ENCODE results near the gene OR51L1. TPM values are rescaled to one million over a fixed set of nuclear protein-coding genes. Genes with fewer than 3 reads are reported as not detected.

OR51L1 gene
- total and polyA plus RNA-seq, 4 donors, result not detected

DNA sequence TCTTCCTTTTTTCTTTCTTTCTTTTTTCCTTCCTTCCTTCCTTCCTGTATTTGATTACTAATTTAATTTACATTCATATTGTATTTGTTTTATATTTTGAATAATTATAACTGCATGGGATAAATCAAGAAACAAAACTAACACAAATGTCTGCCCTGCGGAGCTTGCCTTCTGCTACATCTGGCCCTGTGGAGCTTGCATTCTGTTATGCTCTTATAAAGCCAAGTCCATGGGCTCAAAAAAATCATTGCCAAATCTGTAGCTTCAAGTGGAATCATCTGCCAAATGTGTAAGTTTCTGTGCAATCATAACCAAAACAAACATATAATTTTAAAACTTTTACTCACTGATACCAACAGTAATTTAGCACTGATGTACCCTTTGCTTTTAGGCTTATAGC, 43.7 kb downstream of the OR51L1 start:
- Histone ChIP-seq H3K4me1 (ENCODE audit: control insufficient read depth in 1 of 2, insufficient read depth in 2 of 2, low read length in 2 of 2) (no peaks in the 10 kb centered on the region), H3K9me3 (ENCODE audit: control insufficient read depth, low read length) (no peaks in the 10 kb centered on the region), H3K4me3 (ENCODE audit: low read length in 2 of 2) (no peak overlapping the region), H3K36me3 (ENCODE audit: control insufficient read depth in 1 of 2, insufficient read depth in 2 of 2, low read length in 1 of 2) (no peaks in the 10 kb centered on the region), H3K27me3 (ENCODE audit: control insufficient read depth in 1 of 2, insufficient read depth in 2 of 2, low read length in 1 of 2) (no peaks in the 10 kb centered on the region), H3K27ac (ENCODE audit: low read depth in 1 of 2, low read length in 2 of 2) (no peak overlapping the region)
- DNase-seq (no peak), ATAC-seq (ENCODE audit: low FRiP score) (no peak)
- intact Hi-C loops (cut with DNase I), result no loop called here
- WGBS, 2 donors, result 66 to 81% methylated on average over 1 of the region's 1 CpG

DNA sequence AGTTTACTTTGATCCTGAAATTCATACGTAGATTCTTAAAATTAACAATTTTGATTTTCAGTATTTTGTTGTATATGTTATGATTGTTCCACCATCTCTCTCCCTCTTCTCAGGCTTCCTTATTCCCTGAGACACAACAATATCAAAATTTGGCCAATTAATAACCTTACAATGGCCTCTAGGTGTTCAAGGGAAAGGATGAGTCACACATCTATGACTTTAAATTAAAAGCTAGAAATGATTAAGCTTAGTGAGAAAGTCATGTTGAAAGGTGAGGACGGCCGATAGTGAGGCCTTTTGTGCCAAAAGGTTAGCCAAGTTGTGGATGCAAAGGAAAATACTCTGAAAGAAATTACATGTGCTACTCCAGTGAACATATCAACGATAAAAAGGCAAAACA, 46.2 kb downstream of the OR51L1 start:
- intact Hi-C loops (cut with DNase I), result no loop called here
- Histone ChIP-seq H3K4me3 (ENCODE audit: low read length in 2 of 2) (no peak overlapping the region), H3K9me3 (ENCODE audit: control insufficient read depth, low read length) (no peaks in the 10 kb centered on the region), H3K36me3 (ENCODE audit: control insufficient read depth in 1 of 2, insufficient read depth in 2 of 2, low read length in 1 of 2) (no peaks in the 10 kb centered on the region), H3K4me1 (ENCODE audit: control insufficient read depth in 1 of 2, insufficient read depth in 2 of 2, low read length in 2 of 2) (no peaks in the 10 kb centered on the region), H3K27ac (ENCODE audit: low read depth in 1 of 2, low read length in 2 of 2) (no peak overlapping the region), H3K27me3 (ENCODE audit: control insufficient read depth in 1 of 2, insufficient read depth in 2 of 2, low read length in 1 of 2) (no peaks in the 10 kb centered on the region)
- no peak for ATAC-seq (ENCODE audit: low FRiP score)
- DNase-seq, result no peak
- WGBS, 2 donors, result 51 to 60% methylated on average over 4 of the region's 4 CpGs

DNA sequence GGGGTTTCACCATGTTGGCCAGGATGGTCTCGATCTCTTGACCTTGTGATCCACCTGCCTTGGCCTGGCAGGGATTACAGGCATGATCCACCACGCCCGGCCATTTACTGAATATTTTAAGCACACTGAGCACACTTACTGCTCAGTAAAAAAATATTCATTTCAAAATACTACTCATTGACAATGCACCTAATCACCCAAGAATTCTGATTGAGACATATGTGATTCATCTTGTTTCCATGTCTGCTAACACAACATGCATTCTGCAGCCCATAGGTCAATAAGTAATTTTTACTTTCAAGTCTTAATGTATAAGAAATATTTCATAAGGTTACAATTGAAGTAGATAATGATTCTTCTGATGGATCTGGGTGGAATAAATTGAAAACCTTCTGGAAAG, 47.4 kb downstream of the OR51L1 start:
- Histone ChIP-seq H3K27ac (ENCODE audit: low read depth in 1 of 2, low read length in 2 of 2) (no peak overlapping the region), H3K4me3 (ENCODE audit: low read length in 2 of 2) (no peak overlapping the region), H3K4me1 (ENCODE audit: control insufficient read depth in 1 of 2, insufficient read depth in 2 of 2, low read length in 2 of 2) (no peaks in the 10 kb centered on the region), H3K36me3 (ENCODE audit: control insufficient read depth in 1 of 2, insufficient read depth in 2 of 2, low read length in 1 of 2) (no peaks in the 10 kb centered on the region), H3K9me3 (ENCODE audit: control insufficient read depth, low read length) (no peaks in the 10 kb centered on the region), H3K27me3 (ENCODE audit: control insufficient read depth in 1 of 2, insufficient read depth in 2 of 2, low read length in 1 of 2) (peaks cover 0 to 3% of the 10 kb centered on the region in 2 donors)
- intact Hi-C loops (cut with DNase I), result no loop called here
- 64 to 88% methylated on average over 3 of the region's 3 CpGs for WGBS, 2 donors
- ATAC-seq (ENCODE audit: low FRiP score) (no peak), DNase-seq (no peak)

DNA sequence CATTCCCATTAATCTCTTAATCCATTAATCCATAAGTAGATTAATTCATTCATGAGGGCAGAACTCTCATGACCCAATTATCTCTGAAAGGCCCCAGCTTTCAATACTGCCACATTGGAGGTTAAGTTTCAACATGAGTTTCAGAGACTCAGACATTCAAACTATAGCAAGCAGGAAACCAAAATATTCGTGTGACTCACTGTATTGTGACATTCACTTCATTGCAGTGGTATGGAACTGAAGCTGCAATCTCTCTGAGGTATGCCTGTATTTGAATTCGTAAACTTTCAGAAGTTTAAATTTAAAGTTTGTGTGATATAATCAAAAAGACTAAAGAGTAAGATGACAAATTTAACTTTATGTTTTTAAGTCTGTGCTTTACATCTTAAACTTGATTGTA, 48.7 kb downstream of the OR51L1 start:
- no peaks in the 10 kb centered on the region for H3K9me3 ChIP-seq (ENCODE audit: control insufficient read depth, low read length)
- WGBS, 2 donors, result 49 to 51% methylated on average over 2 of the region's 2 CpGs
- H3K27me3 ChIP-seq (ENCODE audit: control insufficient read depth in 1 of 2, insufficient read depth in 2 of 2, low read length in 1 of 2), result peaks cover 0 to 3% of the 10 kb centered on the region in 2 donors
- intact Hi-C loops (cut with DNase I), result no loop called here
- H3K4me3 ChIP-seq (ENCODE audit: low read length in 2 of 2), result no peak overlapping the region
- no peak overlapping the region for H3K27ac ChIP-seq (ENCODE audit: low read depth in 1 of 2, low read length in 2 of 2)
- no peaks in the 10 kb centered on the region for H3K4me1 ChIP-seq (ENCODE audit: control insufficient read depth in 1 of 2, insufficient read depth in 2 of 2, low read length in 2 of 2)
- ATAC-seq (ENCODE audit: low FRiP score), result no peak
- H3K36me3 ChIP-seq (ENCODE audit: control insufficient read depth in 1 of 2, insufficient read depth in 2 of 2, low read length in 1 of 2), result no peaks in the 10 kb centered on the region
- no peak for DNase-seq

DNA sequence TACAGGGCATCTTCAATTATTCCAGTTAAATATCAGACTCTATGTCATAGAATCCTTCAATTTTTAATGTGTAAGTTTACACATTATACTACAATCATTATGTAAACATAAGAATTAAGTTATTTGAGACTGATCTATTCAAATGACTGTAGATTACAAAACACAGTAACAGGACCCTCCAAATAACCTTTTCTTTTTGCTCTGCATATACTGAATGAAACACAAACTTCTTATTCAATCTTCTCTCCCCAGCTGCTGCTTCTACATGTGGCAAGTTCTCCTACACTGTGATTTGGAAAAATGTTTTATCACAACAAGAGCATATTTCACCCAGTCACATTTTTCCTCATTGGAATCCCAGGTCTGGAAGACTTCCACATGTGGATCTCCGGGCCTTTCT, 51.6 kb downstream of the OR51L1 start, which contains the start of gene OR52J3:
Gene OR52J3, plus strand, starts transcription at position 301 of the 400 bp plus-strand sequence. Its CDS starts 0 bp downstream, at position 301.
- intact Hi-C loops (cut with DNase I), result no loop called here
- ATAC-seq (ENCODE audit: low FRiP score) (no peak), DNase-seq (no peak)
- peaks cover 0 to 3% of the 10 kb centered on the region in 2 donors for H3K27me3 ChIP-seq (ENCODE audit: control insufficient read depth in 1 of 2, insufficient read depth in 2 of 2, low read length in 1 of 2)
- H3K36me3 ChIP-seq (ENCODE audit: control insufficient read depth in 1 of 2, insufficient read depth in 2 of 2, low read length in 1 of 2), result no peaks in the 10 kb centered on the region
- 31 to 49% methylated on average over 1 of the region's 1 CpG for WGBS, 2 donors
- H3K27ac ChIP-seq (ENCODE audit: low read depth in 1 of 2, low read length in 2 of 2), result no peak within 1 kb of the TSS
- H3K9me3 ChIP-seq (ENCODE audit: control insufficient read depth, low read length), result no peaks in the 10 kb centered on the region
- no peaks in the 10 kb centered on the region for H3K4me1 ChIP-seq (ENCODE audit: control insufficient read depth in 1 of 2, insufficient read depth in 2 of 2, low read length in 2 of 2)
- H3K4me3 ChIP-seq (ENCODE audit: low read length in 2 of 2), result no peak within 1 kb of the TSS

DNA sequence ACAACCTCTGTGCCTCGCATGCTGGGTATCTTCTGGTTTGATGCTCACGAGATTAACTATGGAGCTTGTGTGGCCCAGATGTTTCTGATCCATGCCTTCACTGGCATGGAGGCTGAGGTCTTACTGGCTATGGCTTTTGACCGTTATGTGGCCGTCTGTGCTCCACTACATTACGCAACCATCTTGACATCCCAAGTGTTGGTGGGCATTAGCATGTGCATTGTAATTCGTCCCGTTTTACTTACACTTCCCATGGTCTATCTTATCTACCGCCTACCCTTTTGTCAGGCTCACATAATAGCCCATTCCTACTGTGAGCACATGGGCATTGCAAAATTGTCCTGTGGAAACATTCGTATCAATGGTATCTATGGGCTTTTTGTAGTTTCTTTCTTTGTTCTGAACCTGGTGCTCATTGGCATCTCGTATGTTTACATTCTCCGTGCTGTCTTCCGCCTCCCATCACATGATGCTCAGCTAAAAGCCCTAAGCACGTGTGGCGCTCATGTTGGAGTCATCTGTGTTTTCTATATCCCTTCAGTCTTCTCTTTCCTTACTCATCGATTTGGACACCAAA, 52.2 kb downstream of the OR51L1 start:
- WGBS, 2 donors, result 79 to 86% methylated on average over 15 of the region's 15 CpGs
- Histone ChIP-seq H3K4me1 (ENCODE audit: control insufficient read depth in 1 of 2, insufficient read depth in 2 of 2, low read length in 2 of 2) (no peaks in the 10 kb centered on the region), H3K27ac (ENCODE audit: low read depth in 1 of 2, low read length in 2 of 2) (no peak overlapping the region), H3K9me3 (ENCODE audit: control insufficient read depth, low read length) (no peaks in the 10 kb centered on the region), H3K4me3 (ENCODE audit: low read length in 2 of 2) (no peak overlapping the region), H3K27me3 (ENCODE audit: control insufficient read depth in 1 of 2, insufficient read depth in 2 of 2, low read length in 1 of 2) (peaks cover 0 to 3% of the 10 kb centered on the region in 2 donors), H3K36me3 (ENCODE audit: control insufficient read depth in 1 of 2, insufficient read depth in 2 of 2, low read length in 1 of 2) (no peaks in the 10 kb centered on the region)
- ATAC-seq (ENCODE audit: low FRiP score) (no peak), DNase-seq (no peak)
- intact Hi-C loops (cut with DNase I), result no loop called here

Other genes starting within 250 kb of the OR51L1 start
- gene OR51F1, start 224.9 kb upstream of the OR51L1 start, total RNA-seq, result not detected
- not detected for gene OR51F1, start 224.9 kb upstream of the OR51L1 start, polyA plus RNA-seq
- not detected for gene OR52R1, start 190.5 kb upstream of the OR51L1 start, total RNA-seq
- gene OR52R1, start 190.5 kb upstream of the OR51L1 start, polyA plus RNA-seq, result not detected
- gene OR51F2, start 173.5 kb upstream of the OR51L1 start, total RNA-seq, result not detected
- under 1 TPM in 1 of 2 donors, not detected in 1; 0.50 TPM for gene OR51F2, start 173.5 kb upstream of the OR51L1 start, polyA plus RNA-seq
- not detected for gene OR51S1, start 145.6 kb upstream of the OR51L1 start, total RNA-seq
- gene OR51S1, start 145.6 kb upstream of the OR51L1 start, polyA plus RNA-seq, result not detected
- gene OR51T1, start 113.0 kb upstream of the OR51L1 start, total RNA-seq, result not detected
- gene OR51T1, start 113.0 kb upstream of the OR51L1 start, polyA plus RNA-seq, result not detected
- not detected for gene OR51A7, start 91.1 kb upstream of the OR51L1 start, total RNA-seq
- gene OR51A7, start 91.1 kb upstream of the OR51L1 start, polyA plus RNA-seq, result not detected
- gene OR51G2, start 75.5 kb upstream of the OR51L1 start, total RNA-seq, result not detected
- gene OR51G2, start 75.5 kb upstream of the OR51L1 start, polyA plus RNA-seq, result not detected
- not detected for gene OR51G1, start 70.5 kb upstream of the OR51L1 start, total RNA-seq
- gene OR51G1, start 70.5 kb upstream of the OR51L1 start, polyA plus RNA-seq, result not detected
- not detected for gene OR51A4, start 47.2 kb upstream of the OR51L1 start, total RNA-seq
- gene OR51A4, start 47.2 kb upstream of the OR51L1 start, polyA plus RNA-seq, result not detected
- not detected for gene OR51A2, start 39.1 kb upstream of the OR51L1 start, total RNA-seq
- not detected for gene OR51A2, start 39.1 kb upstream of the OR51L1 start, polyA plus RNA-seq
- not detected for gene OR52J3, start 51.7 kb downstream of the OR51L1 start, total RNA-seq
- not detected for gene OR52J3, start 51.7 kb downstream of the OR51L1 start, polyA plus RNA-seq
- not detected for gene OR52E2, start 64.8 kb downstream of the OR51L1 start, total RNA-seq
- not detected for gene OR52E2, start 64.8 kb downstream of the OR51L1 start, polyA plus RNA-seq
- gene OR52E1, start 74.7 kb downstream of the OR51L1 start, total RNA-seq, result not detected
- not detected for gene OR52E1, start 74.7 kb downstream of the OR51L1 start, polyA plus RNA-seq
- not detected for gene OR52A5, start 143.5 kb downstream of the OR51L1 start, total RNA-seq
- not detected for gene OR52A5, start 143.5 kb downstream of the OR51L1 start, polyA plus RNA-seq
- gene OR52A1, start 159.9 kb downstream of the OR51L1 start, total RNA-seq, result not detected
- not detected for gene OR52A1, start 159.9 kb downstream of the OR51L1 start, polyA plus RNA-seq
- gene OR51V1, start 205.8 kb downstream of the OR51L1 start, total RNA-seq, result not detected
- gene OR51V1, start 205.8 kb downstream of the OR51L1 start, polyA plus RNA-seq, result not detected
- 1,000 to 10,000 TPM in 1 of 2 donors, 100 to 1,000 TPM in 1; 649 to 2,087 TPM for gene HBB, start 232.2 kb downstream of the OR51L1 start, total RNA-seq
- gene HBB, start 232.2 kb downstream of the OR51L1 start, polyA plus RNA-seq, result 10 to 100 TPM; 12.6 to 26.3 TPM
- 1 to 10 TPM in 1 of 2 donors, not detected in 1; 8.4 TPM for gene HBD, start 239.6 kb downstream of the OR51L1 start, total RNA-seq
- not detected for gene HBD, start 239.6 kb downstream of the OR51L1 start, polyA plus RNA-seq